GM13977 (cell line): ENCODE data around the gene TMEM218.
"Not testable (repeated sequence)": the region's sequence is repeated elsewhere in the genome, so short reads cannot be mapped to it uniquely, and the experiment has no call there.

ENCODE experiments used
- DNase-seq: peaks from one replicate; pipeline ENCODE4 v3.0.0; 2012; ENCODE audit warnings: low spot score
- in situ Hi-C: fragments of 300-500 bp; cut with MboI; formaldehyde crosslinking; loops from one replicate; pipeline ENCODE4 v1.12.0; 2022; ENCODE audit warnings: low sequenced_read_pairs, low pct_unique_long_range_greater_than_20kb, mixed read lengths, inconsistent platforms; ENCODE audit not compliant: unreplicated experiment
- TF ChIP-seq, protein P1 (sequence below): IDR thresholded peaks from 2 replicates; pipeline ENCODE4 v1.5.1; 2012; ENCODE audit warnings: mild to moderate bottlenecking, control low read depth; ENCODE audit not compliant: insufficient read depth; ENCODE audit errors: extremely low read depth, missing control alignments

The TMEM218 gene

DNA sequence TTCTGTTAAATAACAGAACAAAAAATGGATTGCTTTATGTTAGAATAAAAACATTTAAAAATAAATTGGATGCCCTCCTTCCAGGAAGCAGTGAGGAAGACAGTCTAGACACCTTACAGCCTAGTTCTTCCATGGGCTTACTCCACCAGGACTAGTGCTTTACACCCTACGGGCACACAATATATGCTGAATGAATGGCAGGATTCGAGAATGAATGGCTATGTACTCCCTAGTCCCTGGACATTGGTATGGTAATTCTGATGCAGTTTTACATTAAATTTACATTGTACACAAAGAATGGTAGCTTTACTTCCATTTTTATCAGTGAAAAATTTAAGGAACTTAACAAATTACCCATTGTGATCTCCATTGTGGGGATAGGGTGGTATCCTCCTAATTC lies 16.7 kb downstream of the TMEM218 start:
- in situ Hi-C loops, result no loop called here
- TF ChIP-seq, protein P1, sequence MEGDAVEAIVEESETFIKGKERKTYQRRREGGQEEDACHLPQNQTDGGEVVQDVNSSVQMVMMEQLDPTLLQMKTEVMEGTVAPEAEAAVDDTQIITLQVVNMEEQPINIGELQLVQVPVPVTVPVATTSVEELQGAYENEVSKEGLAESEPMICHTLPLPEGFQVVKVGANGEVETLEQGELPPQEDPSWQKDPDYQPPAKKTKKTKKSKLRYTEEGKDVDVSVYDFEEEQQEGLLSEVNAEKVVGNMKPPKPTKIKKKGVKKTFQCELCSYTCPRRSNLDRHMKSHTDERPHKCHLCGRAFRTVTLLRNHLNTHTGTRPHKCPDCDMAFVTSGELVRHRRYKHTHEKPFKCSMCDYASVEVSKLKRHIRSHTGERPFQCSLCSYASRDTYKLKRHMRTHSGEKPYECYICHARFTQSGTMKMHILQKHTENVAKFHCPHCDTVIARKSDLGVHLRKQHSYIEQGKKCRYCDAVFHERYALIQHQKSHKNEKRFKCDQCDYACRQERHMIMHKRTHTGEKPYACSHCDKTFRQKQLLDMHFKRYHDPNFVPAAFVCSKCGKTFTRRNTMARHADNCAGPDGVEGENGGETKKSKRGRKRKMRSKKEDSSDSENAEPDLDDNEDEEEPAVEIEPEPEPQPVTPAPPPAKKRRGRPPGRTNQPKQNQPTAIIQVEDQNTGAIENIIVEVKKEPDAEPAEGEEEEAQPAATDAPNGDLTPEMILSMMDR, result no peak
- no peak for DNase-seq

DNA sequence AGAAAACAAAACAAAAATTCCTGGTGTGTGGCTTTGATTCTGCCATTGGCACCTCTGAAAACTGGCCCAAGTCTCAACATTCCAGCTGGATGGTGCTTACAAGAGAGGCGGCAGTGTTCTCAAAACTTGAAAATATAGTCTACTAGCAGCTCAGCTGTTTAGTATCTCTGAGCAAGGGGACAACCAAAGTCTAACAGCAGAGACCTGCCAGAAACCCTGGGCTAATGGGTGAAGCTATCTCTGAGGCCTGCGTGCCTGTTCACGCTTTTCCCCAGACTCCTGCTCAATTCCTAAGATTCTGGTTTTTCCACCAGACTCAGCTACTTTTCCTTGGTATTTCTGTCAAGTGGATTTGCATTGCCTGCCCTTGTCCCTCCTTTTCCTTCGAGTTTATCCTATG lies 17.9 kb downstream of the TMEM218 start:
- in situ Hi-C loops, result no loop called here
- no peak for DNase-seq
- TF ChIP-seq, protein P1, result no peak

DNA sequence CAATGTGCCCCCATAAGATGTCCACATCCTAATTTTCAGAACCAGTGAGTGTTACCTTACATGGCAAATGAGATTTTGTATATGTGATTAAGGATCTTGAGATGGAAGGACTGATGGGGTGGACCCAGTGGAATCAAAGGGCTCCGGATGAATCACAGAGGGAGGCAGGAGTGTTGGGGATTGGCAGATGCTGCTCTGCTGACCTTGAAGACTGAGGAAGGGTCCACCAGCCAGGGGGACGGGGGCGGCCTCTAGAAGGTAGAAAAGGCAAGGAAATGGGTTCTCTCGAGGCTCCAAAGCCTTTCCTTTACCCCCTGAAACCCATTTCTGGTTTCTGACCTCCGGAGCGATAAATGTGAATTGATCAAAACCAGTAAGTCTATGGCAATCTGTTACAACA lies 18.8 kb downstream of the TMEM218 start:
- DNase-seq, result no peak
- TF ChIP-seq, protein P1, result no peak
- in situ Hi-C loops, result no loop called here

DNA sequence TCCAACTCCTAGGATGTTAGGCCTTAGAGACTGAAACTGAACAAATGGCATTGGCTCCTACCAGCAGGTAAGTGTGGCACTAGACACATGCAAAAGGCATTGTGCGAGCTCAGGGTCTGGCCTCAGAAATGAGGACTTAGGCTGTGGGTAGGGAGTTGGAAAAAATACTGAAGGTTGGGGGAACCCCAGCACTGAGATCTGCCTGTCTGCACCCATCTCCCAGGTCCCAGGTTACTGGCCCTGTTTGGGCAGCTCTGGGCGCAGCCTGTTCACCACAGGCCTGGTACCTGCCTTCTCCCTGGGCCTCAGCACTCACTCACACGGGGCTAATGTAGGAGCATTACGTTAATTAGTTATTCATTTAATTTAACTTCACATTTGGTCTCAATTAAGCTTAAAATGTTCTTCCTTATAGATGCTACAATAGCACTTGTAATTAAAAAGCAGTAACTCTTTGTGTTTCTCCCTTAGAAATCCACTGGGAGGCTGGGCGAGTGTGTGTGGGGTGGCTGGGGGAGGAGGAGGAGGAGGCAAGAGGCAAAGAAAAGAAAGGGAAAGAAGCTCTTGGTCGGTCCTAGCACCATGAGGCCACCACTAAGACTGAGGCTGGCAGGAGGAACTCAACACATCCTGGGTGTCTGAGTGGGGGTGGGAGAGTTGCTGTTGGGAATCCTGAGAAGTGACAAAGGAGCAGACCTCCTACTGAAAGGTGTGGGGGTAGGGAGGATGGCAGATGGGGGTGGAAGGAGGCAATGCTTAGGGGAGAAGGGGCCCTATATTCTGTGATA lies 19.4 kb downstream of the TMEM218 start:
- in situ Hi-C loops, result no loop called here
- DNase-seq, result no peak
- TF ChIP-seq, protein P1, result no peak

DNA sequence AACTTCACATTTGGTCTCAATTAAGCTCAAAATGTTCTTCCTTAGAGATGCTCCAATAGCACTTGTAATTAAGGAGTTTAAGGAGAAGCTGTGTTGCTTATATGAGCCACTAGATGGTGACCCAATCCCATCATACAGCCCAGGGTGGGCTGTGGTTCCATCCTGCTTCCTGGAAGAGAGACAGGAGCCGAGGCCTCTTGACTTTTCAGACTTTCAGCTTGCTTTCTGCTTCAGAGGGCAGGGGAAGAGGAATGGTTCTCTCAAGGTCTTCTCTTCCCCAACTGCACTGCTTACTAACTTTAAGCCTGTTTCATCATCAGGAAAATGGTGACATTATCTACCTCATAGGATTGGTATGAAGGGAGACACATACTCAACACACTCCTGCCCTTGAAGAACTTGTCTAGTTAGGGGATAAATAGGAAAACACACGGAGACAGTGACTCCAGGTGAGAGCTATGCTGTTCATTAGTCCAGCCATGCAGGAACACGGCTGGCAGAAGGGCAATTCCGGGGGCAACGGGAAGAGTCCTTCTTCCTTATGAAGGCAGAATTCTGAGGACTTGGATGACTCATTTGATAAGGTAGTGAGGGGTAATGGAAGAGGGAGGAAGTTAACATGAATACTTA lies 20.1 kb downstream of the TMEM218 start:
- in situ Hi-C loops, result no loop called here
- TF ChIP-seq, protein P1, result peak; percentile 59
- DNase-seq, result no peak

DNA sequence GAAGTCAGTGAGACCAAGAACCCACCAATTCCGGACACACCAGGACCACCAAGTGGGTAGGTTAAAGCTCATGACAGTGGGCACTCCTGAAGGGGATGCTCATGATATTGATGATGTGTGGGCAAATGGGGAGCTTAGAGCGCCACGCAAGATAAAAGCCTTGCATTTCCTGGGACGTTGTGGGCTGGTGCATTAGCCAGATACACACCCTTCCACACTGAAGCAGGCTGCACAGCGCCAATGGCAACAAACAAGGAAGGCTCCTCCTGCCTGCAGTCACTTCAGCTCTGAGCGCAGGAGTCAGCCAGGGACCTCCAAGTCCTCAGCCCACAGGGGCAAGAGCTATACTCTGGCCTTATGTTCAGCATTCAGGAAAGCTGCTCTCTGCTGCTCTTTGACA lies 20.6 kb downstream of the TMEM218 start:
- TF ChIP-seq, protein P1, result no peak
- in situ Hi-C loops, result no loop called here
- no peak for DNase-seq

DNA sequence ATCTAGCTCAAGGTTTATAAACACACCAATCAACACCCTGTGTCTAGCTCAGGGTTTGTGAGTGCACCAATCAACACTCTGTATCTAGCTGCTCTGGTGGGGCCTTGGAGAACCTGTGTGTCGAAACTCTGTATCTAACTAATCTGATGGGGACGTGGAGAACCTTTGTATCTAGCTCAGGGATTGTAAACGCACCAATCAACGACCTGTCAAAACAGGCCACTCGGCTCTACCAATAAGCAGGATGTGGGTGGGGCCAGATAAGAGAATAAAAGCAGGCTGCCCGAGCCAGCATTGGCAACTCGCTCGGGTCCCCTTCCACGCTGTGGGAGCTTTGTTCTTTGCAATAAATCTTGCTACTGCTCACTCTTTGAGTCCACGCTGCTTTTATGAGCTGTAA lies 21.3 kb downstream of the TMEM218 start:
- DNase-seq, in situ Hi-C loops: not testable (repeated sequence)

DNA sequence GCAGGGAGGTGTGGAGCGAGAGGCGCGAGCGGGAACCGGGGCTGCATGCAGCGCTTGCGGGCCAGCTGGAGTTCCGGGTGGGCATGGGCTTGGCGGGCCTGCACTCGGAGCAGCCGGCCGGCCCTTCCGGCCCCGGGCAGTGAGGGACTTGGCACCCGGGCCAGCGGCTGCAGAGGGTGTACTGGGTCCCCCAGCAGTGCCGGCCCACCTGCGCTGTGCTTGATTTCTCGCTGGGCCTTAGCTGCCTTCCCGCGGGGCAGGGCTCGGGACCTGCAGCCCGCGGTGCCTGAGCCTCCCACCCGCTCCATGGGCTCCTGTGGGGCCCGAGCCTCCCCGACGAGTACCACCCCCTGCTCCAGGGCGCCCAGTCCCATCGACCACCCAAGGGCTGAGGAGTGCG lies 21.9 kb downstream of the TMEM218 start:
- in situ Hi-C loops, result not testable (repeated sequence)

More for the DNA sequence above, 21.9 kb downstream of the TMEM218 start:
- DNase-seq, result not testable (repeated sequence)
